AML-193 (cell line): ENCODE results near the gene CLDND1.

ENCODE experiments used
- DNase-seq, 2 experiments: peaks; one replicate each; lab custom pipeline; 2025; lab: John Stamatoyannopoulos, UW

CLDND1 gene

DNA sequence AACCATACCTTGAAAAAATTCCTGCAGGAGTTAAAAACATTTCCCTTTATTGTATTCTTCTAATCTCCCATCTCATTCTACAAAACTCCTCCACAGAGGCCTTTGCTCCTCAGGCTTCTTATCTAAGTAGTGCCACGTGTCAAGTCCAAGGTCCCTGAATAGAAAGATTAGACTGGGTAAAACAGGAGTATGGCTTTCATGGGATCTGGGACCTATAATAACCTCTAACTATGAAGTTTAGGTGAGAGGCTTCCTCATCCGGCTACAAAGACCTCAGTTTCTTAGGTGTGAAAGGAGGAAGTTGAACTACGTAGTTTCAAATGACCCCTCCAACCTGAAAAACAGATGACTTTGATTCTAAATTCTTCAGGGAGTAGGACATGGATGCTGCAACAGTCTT lies 29.1 kb upstream of the CLDND1 start:
- no peak for DNase-seq

DNA sequence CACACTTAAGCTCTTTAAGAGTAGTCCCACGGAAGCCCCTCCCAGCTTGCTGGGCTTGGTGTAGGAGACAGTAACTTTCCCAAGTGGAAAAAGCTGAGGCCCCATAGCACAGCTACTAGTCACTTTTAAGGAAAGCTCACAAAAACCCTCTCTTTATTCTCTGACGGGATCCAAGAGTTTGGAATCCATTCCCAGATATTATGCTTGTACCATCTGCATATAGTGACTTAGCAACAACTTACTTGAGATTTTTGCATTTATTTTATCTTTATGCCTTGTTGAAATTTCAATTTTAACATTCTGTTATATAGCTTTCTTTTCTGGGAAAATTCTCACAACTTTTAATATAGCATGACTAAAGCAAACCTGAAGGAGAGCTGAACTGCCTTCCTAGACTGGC lies 28.5 kb upstream of the CLDND1 start:
- DNase-seq = no peak

DNA sequence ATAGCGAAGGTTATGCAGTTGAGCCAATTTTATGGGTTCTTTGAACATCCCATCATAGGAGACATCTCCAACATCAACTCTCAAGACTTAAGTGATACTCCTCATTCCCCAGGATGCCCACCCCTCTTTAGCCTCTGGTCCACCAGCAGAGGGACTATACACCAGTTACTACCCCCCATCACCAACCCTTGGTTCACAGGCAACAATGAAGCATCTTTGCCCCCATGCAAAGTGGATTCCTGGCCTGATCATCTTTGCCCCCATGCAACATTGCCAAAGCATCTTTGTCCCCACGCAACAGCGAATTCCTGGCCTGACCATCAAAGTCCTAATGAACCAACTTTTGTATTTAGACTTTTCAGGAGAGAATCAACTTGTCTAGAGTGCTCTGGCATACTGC lies 28.1 kb upstream of the CLDND1 start:
- DNase-seq = no peak

DNA sequence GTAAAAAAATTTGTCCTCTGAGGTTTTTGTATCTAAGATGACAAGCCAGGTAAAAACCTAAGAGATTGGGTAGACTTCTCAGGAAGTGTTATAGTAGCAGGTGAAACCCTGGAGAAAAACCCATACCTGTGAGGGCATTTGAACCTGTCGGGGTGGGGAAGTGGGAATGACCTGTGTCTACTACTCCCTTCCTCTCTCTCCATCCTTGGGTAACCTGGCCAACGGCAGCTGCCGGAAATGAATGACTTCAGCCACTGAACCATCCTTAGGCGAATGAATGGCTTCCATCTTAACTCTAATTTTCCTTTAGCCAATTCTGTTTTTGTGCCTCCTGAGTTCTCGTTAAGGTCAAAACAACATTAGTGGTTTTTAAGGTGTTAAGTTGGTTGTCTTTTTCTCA lies 25.8 kb upstream of the CLDND1 start:
- DNase-seq = no peak

DNA sequence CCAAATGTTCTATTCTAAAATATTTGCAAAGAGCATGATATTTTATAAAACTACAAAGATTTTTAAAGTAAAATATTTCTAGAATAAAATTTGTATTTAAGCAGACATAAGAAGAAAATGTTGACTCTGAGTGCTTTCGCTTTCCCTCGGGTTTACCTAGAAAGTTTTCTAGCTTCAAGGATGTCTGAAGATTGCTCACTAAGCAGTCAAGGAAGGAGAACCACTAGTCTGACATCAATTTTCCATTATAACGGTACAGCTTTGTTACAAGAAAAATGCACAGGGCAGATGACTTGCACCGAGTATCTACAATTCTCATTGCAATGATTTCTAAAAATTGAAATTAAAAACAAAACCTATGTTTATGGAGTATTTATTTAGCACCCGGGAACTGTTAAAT lies 23.2 kb upstream of the CLDND1 start:
- DNase-seq = peak in 1 of 2 experiments; percentile 18

DNA sequence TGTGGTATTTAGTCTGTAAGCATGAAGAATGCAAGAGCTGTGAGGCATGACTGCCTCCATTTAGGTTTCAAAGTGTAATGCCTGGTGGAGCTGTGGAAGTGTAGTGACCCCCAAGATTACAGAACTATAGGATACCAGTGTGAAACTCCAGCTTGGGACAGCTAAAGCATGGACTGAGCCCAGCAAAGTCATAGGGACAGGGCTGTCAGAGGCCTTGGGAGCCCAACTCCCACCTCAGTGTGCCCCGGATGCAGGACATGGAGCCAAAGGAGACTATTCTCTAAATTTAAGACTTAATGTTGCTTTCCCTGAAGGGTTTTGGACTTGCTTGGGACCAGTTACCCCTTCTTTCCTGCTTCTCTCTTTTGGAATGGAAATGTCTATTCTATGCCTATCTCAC lies 19.9 kb upstream of the CLDND1 start:
- no peak for DNase-seq

DNA sequence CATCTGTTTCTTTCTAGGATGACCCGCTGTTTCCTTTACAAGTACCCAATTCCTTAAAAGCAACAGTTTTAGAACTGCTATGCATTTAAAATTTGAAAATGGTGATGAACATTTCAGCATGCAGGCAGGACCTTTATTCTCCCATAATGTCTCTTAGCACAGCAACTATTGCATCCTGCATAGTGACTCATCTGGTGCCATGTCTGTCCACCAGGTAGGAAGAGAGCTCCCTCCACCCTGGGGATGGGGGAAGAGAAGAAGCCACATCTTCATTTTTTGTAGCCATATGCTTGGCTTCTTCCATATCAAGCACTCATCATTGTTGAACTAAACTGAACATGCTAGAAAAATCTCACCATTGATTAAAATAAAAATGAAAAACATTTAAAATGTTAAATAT lies 19.0 kb upstream of the CLDND1 start:
- DNase-seq = no peak

DNA sequence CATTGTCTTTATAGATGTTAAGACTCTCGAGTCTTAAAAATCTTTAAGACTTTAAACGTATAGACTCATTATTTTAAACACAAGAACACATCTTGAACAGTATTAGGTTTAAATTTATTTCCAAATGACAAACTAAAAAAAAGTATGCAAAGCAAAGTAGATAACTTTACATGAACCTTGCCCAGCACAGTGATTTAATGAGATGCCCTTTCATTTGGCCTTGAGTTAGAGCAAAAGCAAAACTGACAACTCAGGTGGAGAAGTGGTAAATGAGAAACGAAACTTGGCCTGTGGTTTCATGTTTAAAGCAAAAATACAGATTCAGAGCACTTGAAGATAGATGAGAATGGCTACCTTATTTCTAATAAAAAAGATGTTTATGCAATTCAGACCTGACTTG lies 17.6 kb upstream of the CLDND1 start:
- DNase-seq = no peak

DNA sequence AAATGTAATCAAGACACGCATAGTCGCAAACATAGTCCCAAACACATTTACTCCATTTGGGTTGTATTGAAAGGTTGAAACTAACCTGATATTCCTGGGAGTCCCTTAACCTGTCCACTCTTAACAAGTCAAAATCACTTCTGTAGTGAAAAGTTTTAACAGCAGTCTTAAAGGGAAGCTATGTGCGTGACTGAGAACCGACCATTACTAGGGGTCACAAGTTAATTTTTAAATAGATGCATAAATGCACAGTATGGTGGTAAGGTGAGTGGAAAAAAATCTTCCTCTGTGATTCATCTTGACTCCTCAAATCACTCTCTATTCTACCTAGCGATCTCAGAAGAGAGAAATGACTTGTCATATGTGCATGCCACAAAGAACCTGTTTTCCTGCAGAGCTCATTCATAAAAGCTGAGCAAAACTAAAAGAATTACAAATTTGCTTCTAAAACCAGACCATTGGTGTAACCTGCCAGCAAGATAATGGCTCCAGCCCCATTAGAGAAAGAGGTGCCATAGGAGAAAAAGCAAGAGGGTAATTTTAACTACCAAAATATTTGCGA lies 13.8 kb upstream of the CLDND1 start:
- no peak for DNase-seq

DNA sequence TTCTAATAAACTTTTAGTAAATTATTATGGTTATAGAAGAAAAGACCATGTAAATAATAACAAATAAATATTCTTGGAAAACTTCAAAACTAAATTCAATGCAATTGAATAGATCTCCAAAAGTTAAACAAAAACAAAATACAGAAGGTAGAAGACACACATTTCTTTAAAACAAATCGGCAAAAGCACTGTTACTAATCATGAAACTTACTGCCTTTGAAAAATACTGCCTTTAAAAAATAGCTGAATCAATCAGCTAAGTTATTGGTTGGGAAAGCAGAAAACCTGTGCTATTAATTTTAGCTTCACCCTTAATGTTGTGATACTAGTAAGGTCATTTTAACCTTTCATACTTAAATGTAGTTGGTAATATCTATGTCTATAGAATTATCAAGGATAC lies 12.0 kb upstream of the CLDND1 start:
- no peak for DNase-seq

DNA sequence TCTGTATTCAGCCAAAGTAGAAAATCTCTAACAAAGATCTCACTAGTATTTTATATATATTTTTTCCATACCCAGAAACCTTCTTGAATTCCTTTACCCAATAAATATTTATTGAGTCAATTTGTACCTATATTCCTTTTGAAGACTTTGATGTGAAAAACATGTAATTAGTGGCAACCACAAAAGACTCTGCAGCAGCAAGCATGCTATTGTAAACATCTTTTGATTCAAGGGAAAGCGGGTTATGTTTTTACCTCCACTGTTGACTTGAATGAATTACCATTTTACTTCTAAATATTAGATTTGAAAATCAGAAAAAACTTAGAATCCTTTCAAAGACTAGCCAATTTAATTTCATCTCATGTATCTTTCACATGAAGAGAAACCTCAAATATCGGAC lies 11.5 kb upstream of the CLDND1 start:
- DNase-seq = no peak

DNA sequence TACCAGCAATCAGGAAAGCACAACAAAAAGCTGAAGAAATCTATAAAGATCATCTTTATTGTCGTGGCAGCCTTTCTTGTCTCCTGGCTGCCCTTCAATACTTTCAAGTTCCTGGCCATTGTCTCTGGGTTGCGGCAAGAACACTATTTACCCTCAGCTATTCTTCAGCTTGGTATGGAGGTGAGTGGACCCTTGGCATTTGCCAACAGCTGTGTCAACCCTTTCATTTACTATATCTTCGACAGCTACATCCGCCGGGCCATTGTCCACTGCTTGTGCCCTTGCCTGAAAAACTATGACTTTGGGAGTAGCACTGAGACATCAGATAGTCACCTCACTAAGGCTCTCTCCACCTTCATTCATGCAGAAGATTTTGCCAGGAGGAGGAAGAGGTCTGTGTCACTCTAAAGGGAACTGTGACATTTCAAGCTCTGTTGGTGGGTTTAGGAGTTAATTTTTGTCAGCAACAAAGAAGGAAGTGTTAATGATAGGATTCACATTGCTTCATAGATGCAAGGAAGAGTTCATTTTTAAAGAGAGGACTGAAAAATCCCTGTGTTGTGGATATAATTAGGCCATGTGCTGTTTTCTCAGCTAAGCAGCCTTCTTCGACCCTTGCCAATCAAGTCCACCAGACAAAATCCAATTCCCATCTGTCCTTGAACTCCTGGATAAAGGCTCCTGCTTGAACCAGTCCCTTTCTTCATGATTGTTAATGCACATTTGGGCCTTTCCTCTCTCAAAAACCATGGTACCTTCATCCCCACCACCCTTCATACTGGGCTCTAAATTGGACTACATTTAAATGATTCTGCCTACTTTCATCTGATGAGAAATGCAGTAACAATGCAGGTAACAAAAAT lies 10.2 kb upstream of the CLDND1 start:
- peak; percentile 22 to 39 for DNase-seq

DNA sequence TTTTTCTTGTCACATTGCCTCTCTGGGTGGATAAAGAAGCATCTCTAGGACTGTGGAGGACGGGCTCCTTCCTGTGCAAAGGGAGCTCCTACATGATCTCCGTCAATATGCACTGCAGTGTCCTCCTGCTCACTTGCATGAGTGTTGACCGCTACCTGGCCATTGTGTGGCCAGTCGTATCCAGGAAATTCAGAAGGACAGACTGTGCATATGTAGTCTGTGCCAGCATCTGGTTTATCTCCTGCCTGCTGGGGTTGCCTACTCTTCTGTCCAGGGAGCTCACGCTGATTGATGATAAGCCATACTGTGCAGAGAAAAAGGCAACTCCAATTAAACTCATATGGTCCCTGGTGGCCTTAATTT lies 9.6 kb upstream of the CLDND1 start:
- DNase-seq = no peak

DNA sequence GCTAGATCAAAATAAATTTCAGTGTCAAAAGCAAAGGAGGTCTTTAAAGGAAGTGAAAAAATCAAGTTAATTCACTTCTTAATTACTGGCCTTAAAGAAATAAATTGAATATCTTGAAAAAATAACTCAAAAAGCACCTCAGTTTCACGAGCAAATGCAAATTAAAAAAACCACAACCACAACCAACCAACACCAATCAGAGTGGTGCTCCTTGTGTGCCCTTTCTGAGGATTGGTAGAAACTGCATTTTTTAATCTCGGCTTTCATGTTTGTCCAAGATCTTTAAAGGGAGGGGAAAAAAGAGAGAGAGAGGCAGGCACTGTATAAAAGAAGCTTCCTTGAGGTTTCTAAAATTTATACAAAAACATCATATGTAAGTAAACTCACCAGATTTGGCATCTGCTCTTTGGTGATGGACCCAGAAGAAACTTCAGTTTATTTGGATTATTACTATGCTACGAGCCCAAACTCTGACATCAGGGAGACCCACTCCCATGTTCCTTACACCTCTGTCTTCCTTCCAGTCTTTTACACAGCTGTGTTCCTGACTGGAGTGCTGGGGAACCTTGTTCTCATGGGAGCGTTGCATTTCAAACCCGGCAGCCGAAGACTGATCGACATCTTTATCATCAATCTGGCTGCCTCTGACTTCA lies 9.0 kb upstream of the CLDND1 start, which contains the start of gene GPR15:
Gene GPR15 (plus strand): TSS at position 357 of the 653 bp plus-strand sequence. CDS start 56 bp downstream, at position 413.
- DNase-seq = no peak

DNA sequence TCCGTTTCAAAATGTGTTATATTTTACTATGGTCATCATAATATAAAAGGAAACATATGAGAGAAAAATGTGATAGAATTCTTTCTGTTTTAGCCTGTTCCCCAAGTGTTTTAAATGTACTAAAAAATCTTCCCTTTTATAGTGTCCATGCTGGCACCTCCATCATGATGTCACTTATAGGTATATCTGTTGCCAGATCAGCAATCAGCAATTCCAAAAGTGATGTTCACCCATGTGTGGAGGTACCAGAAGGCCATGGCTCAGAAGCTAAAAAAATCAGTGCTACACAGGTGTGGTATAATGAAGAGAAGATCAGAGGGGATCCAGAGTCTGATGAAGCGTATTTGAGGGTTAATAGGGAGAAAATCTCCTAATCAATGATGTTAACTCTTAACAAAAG lies 8.0 kb upstream of the CLDND1 start:
- DNase-seq = no peak

DNA sequence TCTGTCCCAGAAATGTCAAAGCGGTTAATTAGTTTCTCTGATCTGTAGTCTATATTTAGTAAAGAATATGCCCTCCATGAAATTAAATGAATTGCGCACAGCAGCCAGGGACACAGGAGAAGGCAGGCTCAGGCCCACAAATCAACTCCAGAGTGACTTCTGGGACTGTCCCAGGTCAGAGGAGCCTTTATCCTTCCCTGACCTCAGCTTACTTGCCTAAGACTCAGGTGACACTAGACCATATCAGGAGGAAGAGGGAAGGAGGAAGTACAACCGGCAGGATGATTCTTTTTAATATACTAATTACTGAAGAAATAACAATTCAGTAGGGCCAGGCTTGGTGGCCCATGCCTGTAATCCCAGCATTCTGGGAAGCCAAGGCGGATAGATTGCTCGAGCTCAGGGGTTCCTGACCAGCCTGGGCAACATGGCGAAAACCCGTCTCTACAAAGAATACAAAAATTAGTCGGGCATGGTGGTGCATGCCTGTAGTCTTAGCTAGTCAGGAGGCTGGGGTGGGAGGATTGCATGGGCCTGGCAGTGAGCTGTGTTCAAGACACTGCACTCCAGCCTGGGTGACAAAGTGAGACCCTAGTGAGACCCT lies 7.3 kb upstream of the CLDND1 start:
- DNase-seq = peak; percentile 21 to 23

DNA sequence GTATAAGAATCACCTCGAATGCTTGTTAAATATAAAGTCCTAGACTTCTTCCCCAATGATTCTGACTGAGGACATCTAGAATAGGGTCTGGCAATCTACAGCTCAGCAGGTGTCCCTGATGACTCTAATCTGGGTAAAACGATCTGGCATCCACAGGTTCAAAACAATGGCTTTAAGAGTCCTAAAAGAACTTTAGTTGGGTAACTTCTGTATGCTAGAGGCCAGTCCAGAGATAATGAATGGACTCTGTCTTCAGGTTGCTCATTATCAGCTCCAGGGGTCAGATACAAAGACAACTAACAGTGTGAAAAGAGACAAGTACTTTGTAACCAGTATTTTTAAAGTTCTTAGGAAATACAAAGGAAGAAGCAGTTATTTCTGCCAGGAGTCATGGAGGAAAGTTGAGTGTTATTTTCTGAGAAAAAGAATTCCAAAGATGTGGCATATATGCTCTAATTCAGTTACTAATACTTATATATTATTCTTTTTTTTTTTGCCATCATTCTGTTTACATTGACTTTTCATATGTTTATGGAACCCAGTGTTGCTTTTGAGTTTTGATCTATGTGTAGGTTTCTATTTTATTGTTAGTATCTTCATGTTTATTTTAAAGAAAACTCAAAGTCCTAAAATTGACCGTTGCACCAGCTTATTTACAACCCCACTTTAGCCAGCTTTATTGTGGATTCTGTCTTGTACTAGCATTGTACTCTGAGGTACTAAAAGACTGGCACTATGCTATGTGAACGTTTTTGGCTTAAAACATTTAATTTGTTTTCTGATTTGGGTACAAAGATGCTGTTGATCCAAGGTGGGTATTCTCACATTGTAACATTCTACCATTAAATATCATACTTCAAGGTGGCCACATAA lies 6.0 kb upstream of the CLDND1 start:
- DNase-seq = no peak

DNA sequence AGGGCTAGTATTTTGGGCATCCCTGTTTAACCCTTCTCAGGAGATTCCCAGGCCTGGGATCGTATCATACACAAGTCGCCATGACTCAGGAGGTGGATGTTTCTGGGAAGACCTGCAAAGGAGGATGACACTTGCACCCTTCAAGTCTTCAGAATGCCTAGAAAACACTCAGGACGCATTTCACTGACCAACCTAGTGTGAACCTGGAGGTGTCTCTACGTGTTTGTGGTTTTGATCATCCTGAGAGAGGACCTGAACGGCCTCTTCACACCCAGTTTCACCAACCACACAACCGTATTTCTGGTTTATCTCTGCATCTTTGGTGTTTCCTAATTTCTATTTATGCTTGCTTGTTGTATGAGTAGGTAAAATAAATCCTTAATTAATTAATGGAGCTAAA lies 2.8 kb upstream of the CLDND1 start:
- DNase-seq = no peak

DNA sequence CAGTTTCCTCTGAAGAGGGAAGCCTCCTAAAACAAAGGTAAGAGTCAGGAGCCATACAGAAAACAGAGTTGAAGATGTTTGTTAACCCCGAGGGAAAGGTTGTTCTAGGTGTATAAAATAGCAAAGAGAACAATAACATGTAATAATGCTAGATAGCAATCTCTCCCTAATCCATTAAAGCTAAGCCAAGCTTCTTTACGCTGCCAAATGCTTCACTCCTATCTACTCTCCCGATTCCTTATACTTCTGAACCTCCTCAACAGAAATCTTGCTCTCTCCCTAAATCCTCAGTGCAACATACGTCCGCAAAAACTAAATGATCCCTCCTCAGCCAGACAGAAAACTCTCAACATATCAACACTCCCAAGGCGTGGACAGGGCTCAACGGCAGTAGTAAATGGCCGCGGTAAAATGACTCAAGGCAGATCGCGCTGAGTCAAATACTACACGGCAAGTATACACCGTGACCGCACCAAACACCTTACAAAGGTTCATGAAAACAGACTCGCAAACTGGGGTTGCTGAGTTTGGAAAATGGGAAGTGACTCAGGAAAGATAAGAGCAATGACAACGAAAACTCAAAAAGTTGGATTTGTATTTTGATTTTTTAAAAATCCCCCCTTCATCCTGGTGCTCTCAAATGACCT lies 682 bp downstream of the CLDND1 start:
- peak; percentile 38 to 49 for DNase-seq

DNA sequence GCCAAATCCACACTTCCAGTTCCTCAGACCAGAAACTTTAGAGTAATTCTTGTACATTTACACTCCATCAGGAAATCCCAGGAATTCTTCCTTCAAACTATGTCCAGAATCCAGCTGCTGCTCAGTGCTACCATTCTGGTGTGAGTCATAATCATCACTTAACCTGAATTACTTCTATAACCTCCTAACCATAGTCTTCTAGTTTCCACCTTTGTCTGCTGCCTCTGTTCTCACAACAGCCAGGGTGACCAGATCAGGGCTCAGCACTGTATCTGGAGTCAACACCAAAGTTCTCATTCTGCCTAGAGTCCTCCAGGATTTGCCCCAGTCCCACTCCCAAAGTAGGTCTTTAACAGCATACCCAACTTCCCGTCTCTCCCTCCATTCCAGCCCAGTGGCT lies 3.4 kb downstream of the CLDND1 start:
- DNase-seq = no peak

DNA sequence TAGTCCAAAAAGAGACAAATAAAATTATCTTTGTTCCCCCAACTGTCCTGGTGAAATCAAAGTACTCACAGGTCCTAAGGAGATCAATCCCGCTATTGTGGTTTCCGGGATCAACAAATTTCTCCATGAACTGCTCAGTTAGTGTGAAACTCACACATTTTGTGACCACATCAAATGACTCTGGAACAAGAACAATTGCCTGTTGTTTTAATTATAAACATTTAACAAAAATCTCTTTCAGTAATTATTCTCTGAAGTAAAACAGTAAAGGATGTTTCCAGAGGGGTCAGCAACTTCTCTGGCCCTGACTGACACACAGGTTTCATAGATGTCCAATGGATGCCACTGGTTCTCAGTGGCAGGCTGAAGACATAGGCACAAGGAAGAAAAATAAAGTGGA lies 3.9 kb downstream of the CLDND1 start:
- no peak for DNase-seq
